Measurements from ENCODE around the gene VPS51. TPM values are rescaled to one million over a fixed set of nuclear protein-coding genes. Genes with fewer than 3 reads are reported as not detected.

Gene VPS51
- total RNA-seq: 97.1 and 98.5 TPM in 2 replicates

DNA sequence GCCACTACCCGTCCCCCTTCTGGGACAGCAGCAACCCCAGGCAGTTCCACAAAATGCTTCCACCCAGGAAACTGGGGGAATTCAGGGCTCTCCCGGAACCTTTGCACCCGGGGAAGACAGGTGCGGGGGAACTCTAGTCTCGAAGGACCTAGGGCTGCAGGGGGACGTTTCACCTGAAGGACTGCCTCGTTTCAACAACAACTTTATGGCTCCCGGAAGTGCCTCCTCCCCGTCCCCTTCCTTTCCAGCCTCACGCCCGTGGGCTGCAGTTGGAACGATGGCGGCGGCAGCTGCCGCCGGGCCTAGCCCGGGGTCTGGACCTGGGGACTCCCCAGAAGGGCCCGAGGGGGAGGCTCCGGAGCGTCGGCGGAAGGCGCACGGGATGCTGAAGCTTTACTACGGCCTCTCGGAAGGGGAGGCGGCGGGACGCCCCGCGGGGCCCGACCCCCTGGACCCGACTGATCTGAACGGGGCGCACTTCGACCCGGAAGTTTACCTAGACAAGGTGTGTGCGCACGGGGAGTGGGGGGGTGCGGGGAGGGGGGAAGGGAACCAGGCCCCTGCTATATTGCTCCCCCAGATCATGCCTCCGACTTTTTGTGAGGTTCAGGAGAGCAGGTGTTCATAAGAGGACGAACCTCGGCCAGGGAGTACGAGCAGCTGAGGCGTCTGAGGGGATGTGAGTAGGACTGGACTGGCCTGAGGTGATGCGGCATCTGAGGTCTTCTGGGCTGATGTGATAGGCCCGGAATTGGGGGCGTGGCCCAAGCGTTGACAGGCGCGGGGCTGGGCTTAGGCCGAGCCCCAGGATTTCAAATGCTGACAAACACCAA lies at the start of gene VPS51:
VPS51 (plus strand) TSS at position 241 of the 833 bp plus-strand sequence; CDS start at position 278, 37 bp downstream.

DNA sequence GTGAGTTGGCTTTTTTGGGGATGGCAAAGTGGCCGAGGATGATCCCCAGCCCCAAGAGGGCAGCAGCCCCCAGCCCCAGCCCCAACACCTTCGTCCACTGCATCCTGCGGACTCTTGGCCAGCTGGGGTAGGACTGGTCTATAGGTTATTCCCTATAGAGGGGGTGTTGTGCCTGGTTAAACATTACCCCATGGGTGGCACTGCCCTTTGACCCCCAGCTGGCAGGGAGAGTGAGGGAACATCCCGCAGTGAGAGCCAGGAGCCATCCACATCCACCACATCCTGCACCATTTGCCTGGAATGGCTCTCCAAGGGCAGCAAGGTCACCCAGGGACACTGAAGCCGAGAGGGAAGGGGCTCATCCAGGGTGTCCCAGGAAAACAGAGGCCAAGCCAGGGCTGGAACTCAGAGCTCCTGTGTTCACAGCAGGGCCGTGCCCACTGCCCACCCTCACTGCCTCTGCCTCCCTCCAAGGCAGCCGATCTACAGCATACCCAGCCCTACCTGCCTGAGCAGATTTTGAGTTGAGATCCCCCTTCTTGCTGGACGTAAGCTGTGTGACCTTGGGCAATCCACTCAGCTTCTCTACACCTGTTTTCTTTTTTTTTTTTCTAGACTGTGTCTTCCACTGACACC lies 37.5 kb upstream of the VPS51 start, which contains the start of gene NAALADL1:
NAALADL1 (minus strand) TSS at position 135 of the 636 bp plus-strand sequence; CDS start at position 103, 32 bp downstream.

GRCh38 chr11:65083834-65084597 lies 12.0 kb upstream of the VPS51 start, which contains the start of the genes CDCA5 and ZFPL1:
Gene CDCA5 (minus strand): TSS chr11:65084040. CDS start chr11:65083978, 62 bp downstream.
Gene ZFPL1 (plus strand): TSS chr11:65084222. CDS start chr11:65084699, 477 bp downstream.

GRCh38 chr11:65111744-65112545 lies 15.9 kb downstream of the VPS51 start, which contains the start of gene TM7SF2:
Gene TM7SF2 (plus strand): TSS chr11:65111872. CDS start chr11:65112016, 144 bp downstream.

DNA sequence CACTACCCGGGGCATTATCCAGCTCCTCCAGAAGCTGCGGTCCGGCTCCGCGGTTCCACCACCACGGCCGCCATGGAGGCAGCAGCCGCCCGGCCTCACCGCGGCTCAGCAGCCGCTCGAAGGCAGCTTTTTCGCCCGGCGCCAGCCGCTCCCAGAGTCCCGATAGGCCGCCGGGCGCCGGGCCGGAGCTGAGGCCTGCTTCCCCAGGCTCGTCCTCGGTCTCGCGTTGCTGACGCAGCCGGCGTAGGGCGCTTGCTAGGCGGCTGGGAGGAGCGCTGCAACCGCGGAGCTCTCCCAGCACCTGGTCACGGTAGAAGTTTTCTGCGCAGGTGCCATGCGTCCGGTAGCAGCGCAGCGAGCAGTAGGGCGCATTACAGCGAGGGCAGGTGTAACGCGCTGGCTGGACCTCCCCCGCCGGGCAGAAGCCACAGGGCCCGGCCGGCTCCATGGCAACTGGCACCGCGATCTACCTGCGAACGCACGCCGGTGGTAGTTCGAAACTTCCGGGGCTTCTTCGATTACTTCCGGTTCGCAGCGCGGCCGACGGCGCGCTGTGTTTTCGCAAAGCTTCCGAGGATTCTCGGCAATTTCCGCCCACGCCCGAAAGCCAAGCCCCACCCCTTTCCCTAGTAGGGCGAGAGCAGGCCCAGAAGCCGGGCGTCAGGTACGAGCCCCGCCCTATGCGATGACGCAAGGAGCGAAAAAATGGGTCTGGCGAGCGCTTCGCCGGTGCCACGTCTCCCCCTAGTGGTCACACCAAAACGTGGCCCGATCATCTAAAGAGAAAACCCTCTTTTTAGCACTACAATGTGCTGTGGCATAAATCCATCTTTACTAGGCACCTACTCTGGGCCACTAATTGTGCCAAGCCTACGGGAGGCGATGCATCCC lies 21.4 kb downstream of the VPS51 start, which contains the start of gene ZNHIT2:
ZNHIT2 (minus strand) TSS at position 496 of the 891 bp plus-strand sequence; CDS start at position 448, 48 bp downstream.

GRCh38 chr11:65121865-65122696 lies 26.1 kb downstream of the VPS51 start, which contains the start of the genes FAU and MRPL49:
Gene FAU (minus strand): TSS chr11:65122134. CDS start chr11:65121813, 321 bp downstream.
Gene MRPL49 (plus strand): TSS chr11:65122321. CDS start chr11:65122347, 26 bp downstream.

DNA sequence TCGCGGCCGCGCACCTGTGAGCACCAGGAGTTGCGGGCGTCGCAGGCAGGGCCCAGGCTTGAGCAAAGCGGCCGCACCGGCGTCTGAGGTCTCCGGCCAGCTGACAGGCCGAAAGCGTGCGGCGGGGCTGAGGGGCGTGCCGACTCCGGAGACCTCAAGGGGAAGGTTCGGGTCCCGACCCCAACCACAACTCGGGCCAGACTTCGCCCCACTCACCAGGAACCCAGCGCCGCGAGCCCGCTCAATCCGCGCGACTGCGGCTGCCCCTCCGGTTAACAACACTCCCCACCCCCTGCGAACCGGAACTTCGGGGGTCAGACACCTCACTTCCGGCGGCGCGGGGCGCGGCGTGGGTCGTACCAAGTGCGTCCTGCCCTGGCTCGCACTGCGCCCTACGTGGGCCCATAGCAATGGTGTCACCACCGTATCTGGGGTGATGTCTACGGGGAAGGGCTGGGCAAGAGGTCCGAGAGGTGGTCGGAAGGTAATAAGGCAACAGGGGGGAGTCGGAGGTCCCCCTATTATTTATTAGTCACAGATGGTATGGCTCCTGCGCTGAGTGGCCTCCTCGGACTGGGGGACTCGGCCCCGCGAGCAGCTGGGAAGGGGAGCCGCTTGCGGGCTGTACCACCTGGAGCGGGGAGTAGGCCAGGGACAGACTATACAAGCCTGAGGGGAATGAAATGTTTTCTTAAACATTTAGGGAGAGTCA lies 38.4 kb downstream of the VPS51 start, which contains the start of gene SYVN1:
SYVN1 (minus strand) TSS at position 280 of the 712 bp plus-strand sequence. CDS start 918 bp downstream, outside the sequence.

Other genes with a start within 250 kb of the VPS51 start
- gene EHD1, start 217.6 kb upstream of the VPS51 start, total RNA-seq: 34.2 and 92.9 TPM in 2 replicates
- 6.2 and 15.4 TPM in 2 replicates for gene ATG2A, start 179.0 kb upstream of the VPS51 start, total RNA-seq
- gene PPP2R5B, start 171.5 kb upstream of the VPS51 start, total RNA-seq: 16.4 and 19.4 TPM in 2 replicates
- not detected in 2 replicates for gene GPHA2, start 160.3 kb upstream of the VPS51 start, total RNA-seq
- not detected in 2 replicates for gene MAJIN, start 124.1 kb upstream of the VPS51 start, total RNA-seq
- gene BATF2, start 99.2 kb upstream of the VPS51 start, total RNA-seq: 0.34 and 0.57 TPM in 2 replicates
- gene ARL2, start 82.1 kb upstream of the VPS51 start, total RNA-seq: 60.5 and 67.8 TPM in 2 replicates
- gene SNX15, start 68.8 kb upstream of the VPS51 start, total RNA-seq: 14.6 and 19.8 TPM in 2 replicates
- gene SAC3D1, start 55.0 kb upstream of the VPS51 start, total RNA-seq: 10.1 and 12.0 TPM in 2 replicates
- 5.8 and 7.2 TPM in 2 replicates for gene NAALADL1, start 37.7 kb upstream of the VPS51 start, total RNA-seq
- under 0.01 and 0.14 TPM in 2 replicates for gene CDCA5, start 12.2 kb upstream of the VPS51 start, total RNA-seq
- gene ZFPL1, start 12.0 kb upstream of the VPS51 start, total RNA-seq: 41.0 and 64.6 TPM in 2 replicates
- 21.9 and 24.6 TPM in 2 replicates for gene TM7SF2, start 15.7 kb downstream of the VPS51 start, total RNA-seq
- gene ZNHIT2, start 21.5 kb downstream of the VPS51 start, total RNA-seq: 11.1 and 22.2 TPM in 2 replicates
- 177 and 362 TPM in 2 replicates for gene FAU, start 25.9 kb downstream of the VPS51 start, total RNA-seq
- gene MRPL49, start 26.1 kb downstream of the VPS51 start, total RNA-seq: 30.1 and 48.9 TPM in 2 replicates
- gene SYVN1, start 38.3 kb downstream of the VPS51 start, total RNA-seq: 24.9 and 39.7 TPM in 2 replicates
- gene SPDYC, start 74.0 kb downstream of the VPS51 start, total RNA-seq: not detected in 2 replicates
- gene CAPN1, start 85.7 kb downstream of the VPS51 start, total RNA-seq: 130 and 324 TPM in 2 replicates
- gene POLA2, start 165.7 kb downstream of the VPS51 start, total RNA-seq: 1.0 and 3.6 TPM in 2 replicates
- gene CDC42EP2, start 218.7 kb downstream of the VPS51 start, total RNA-seq: 3.8 and 6.0 TPM in 2 replicates
- 22.9 and 35.4 TPM in 2 replicates for gene DPF2, start 237.6 kb downstream of the VPS51 start, total RNA-seq